GM23338 (cell line): ENCODE data around the gene ADORA3. TPM values are rescaled to one million over a fixed set of nuclear protein-coding genes. Genes with fewer than 3 reads are reported as not detected.

Source experiments
- ATAC-seq: fragments of 200-7000 bp; cut with Tn5 transposase; 3 replicates; pipeline ENCODE4 v1.9.1; 2020
- DNase-seq: peaks from one replicate; pipeline ENCODE4 v3.0.0-alpha.2; 2015; ENCODE audit warnings: low spot score
- H2AFZ ChIP-seq: fragments of 200-600 bp; sonication (generic); 2 replicates; pipeline ENCODE4 v1.8.0; 2016; ENCODE audit warnings: antibody characterized with exemption, mild to moderate bottlenecking, moderate library complexity
- H3F3A ChIP-seq: fragments of 200-600 bp; sonication (generic); replicated peaks from 2 replicates; pipeline ENCODE4 v1.8.0; 2017; ENCODE audit warnings: antibody characterized with exemption, mixed run types, low read depth
- H3K27ac ChIP-seq: fragments of 200-600 bp; sonication (generic); 2 replicates; pipeline ENCODE4 v1.6.1; 2016; ENCODE audit warnings: low read depth
- H3K27me3 ChIP-seq: fragments of 200-600 bp; sonication (generic); 2 replicates; pipeline ENCODE4 v1.8.0; 2016; ENCODE audit warnings: mild to moderate bottlenecking, mixed run types, moderate library complexity; ENCODE audit not compliant: insufficient read depth
- H3K36me3 ChIP-seq: fragments of 200-600 bp; sonication (generic); 2 replicates; pipeline ENCODE4 v1.8.0; 2016; ENCODE audit warnings: mild to moderate bottlenecking; ENCODE audit not compliant: insufficient read depth
- H3K4me1 ChIP-seq: fragments of 200-600 bp; sonication (generic); 2 replicates; pipeline ENCODE4 v1.8.0; 2016; ENCODE audit warnings: mild to moderate bottlenecking, moderate library complexity; ENCODE audit not compliant: insufficient read depth
- H3K4me2 ChIP-seq: fragments of 200-600 bp; sonication (generic); 2 replicates; pipeline ENCODE4 v1.7.1; 2017; ENCODE audit warnings: mixed run types
- H3K4me3 ChIP-seq: fragments of 200-600 bp; sonication (generic); 2 replicates; pipeline ENCODE4 v1.6.1; 2016; ENCODE audit warnings: mixed run types
- H3K79me2 ChIP-seq: fragments of 200-600 bp; sonication (generic); replicated peaks from 2 replicates; pipeline ENCODE4 v1.8.0; 2017; ENCODE audit warnings: mild to moderate bottlenecking; ENCODE audit not compliant: insufficient read depth
- H3K9me2 ChIP-seq: fragments of 200-600 bp; sonication (generic); 2 replicates; pipeline ENCODE4 v1.8.0; 2017; ENCODE audit not compliant: insufficient read depth
- H4K20me1 ChIP-seq: fragments of 200-600 bp; sonication (generic); replicated peaks from 2 replicates; pipeline ENCODE4 v1.8.0; 2017; ENCODE audit warnings: mild to moderate bottlenecking; ENCODE audit not compliant: insufficient read depth
- H3K27ac Mint-ChIP-seq: 2 replicates; pipeline ENCODE4 v1.8.0; 2020; ENCODE audit warnings: inconsistent platforms, mild to moderate bottlenecking, moderate library complexity, mixed read lengths
- H3K27me3 Mint-ChIP-seq: 3 replicates; pipeline ENCODE4 v1.8.0; 2022; ENCODE audit warnings: low read depth, mild to moderate bottlenecking, moderate library complexity, mixed read lengths, inconsistent platforms; ENCODE audit not compliant: insufficient read depth, poor library complexity
- H3K36me3 Mint-ChIP-seq: 3 replicates; pipeline ENCODE4 v1.8.0; 2021; ENCODE audit warnings: low read depth, mild to moderate bottlenecking, inconsistent platforms, moderate library complexity, mixed read lengths
- H3K4me1 Mint-ChIP-seq: 3 replicates; pipeline ENCODE4 v1.8.0; 2020; ENCODE audit warnings: mild to moderate bottlenecking, inconsistent platforms, mixed read lengths
- H3K4me3 Mint-ChIP-seq: 3 replicates; pipeline ENCODE4 v1.8.0; 2021; ENCODE audit warnings: moderate library complexity, mild to moderate bottlenecking, inconsistent platforms, mixed read lengths
- H3K9me3 Mint-ChIP-seq: 3 replicates; pipeline ENCODE4 v1.8.0; 2020; ENCODE audit warnings: moderate library complexity, mild to moderate bottlenecking, inconsistent platforms, mixed read lengths
- CREB1 ChIP-seq: fragments of 250-450 bp; sonication (Bioruptor Pico); IDR thresholded peaks from 2 replicates; pipeline ENCODE4 v1.5.0; 2020; ENCODE audit warnings: low read depth, mild to moderate bottlenecking, moderate library complexity
- CTCF ChIP-seq, 2 experiments: fragments of 200-600 bp in 1 of 2; sonication (generic) in 1 of 2; conservative IDR thresholded peaks; 2 replicates each; pipeline versions ENCODE4 v1.5.1 to v1.6.1; 2016 to 2017; ENCODE audit warnings: antibody characterized with exemption in 2 of 2, low read depth in 2 of 2, mild to moderate bottlenecking in 2 of 2, moderate library complexity in 1 of 2
- EZH2 ChIP-seq: fragments of 200-600 bp; sonication (generic); IDR thresholded peaks from one replicate; pipeline ENCODE4 v1.8.0; 2017; ENCODE audit warnings: antibody characterized with exemption, mild to moderate bottlenecking, low read depth; ENCODE audit not compliant: unreplicated experiment
- EZH2phosphoT487 ChIP-seq: fragments of 200-600 bp; sonication (generic); IDR thresholded peaks from one replicate; pipeline ENCODE4 v1.8.1; 2018; ENCODE audit warnings: antibody characterized with exemption; ENCODE audit not compliant: unreplicated experiment
- JUNB ChIP-seq: IDR thresholded peaks from one replicate; pipeline ENCODE4 v1.6.1; 2016; ENCODE audit warnings: antibody characterized with exemption; ENCODE audit not compliant: unreplicated experiment
- NANOG ChIP-seq: IDR thresholded peaks from 2 replicates; pipeline ENCODE4 v1.6.1; 2016; ENCODE audit warnings: antibody characterized with exemption, borderline replicate concordance
- POLR2AphosphoS5 ChIP-seq: IDR thresholded peaks from 2 replicates; pipeline ENCODE4 v1.6.1; 2016; ENCODE audit warnings: antibody characterized with exemption, low read depth
- REST ChIP-seq: IDR thresholded peaks from one replicate; pipeline ENCODE4 v1.6.1; 2018; ENCODE audit warnings: antibody characterized with exemption; ENCODE audit not compliant: unreplicated experiment
- STAT1 ChIP-seq: IDR thresholded peaks from one replicate; pipeline ENCODE4 v1.6.1; 2016; ENCODE audit warnings: antibody characterized with exemption; ENCODE audit not compliant: unreplicated experiment
- ZNF114 ChIP-seq: fragments of 250-450 bp; sonication (Bioruptor Pico); IDR thresholded peaks from 2 replicates; pipeline ENCODE4 v1.5.0; 2020; ENCODE audit warnings: mild to moderate bottlenecking, moderate library complexity
- ZNF331 ChIP-seq: fragments of 250-450 bp; sonication (Bioruptor Pico); IDR thresholded peaks from 2 replicates; pipeline ENCODE4 v1.5.0; 2020; ENCODE audit warnings: low read depth, mild to moderate bottlenecking, moderate library complexity
- polyA plus RNA-seq: library from polyadenylated mRNA; unstranded; fragments of >200 nt; fragmentation: Nextera tagmentation; extraction: Ambion mirVana; gene quantifications from 2 replicates; pipeline ENCODE4 v1.2.1, GENCODE V29; 2016
- total RNA-seq: library from RNA; depleted of rRNA; stranded (reverse); fragments of >200 nt; shearing (Covaris generic); gene quantifications from 2 replicates; pipeline ENCODE4 v1.2.3, GENCODE V29; 2014
- TF ChIP-seq, protein P1 (sequence below): IDR thresholded peaks from 2 replicates; pipeline ENCODE4 v1.6.1; 2016; ENCODE audit warnings: antibody characterized with exemption
- TF ChIP-seq, protein P2 (sequence below): fragments of 250-450 bp; sonication (Bioruptor Pico); IDR thresholded peaks from 2 replicates; pipeline ENCODE4 v1.5.0; 2020; ENCODE audit warnings: mild to moderate bottlenecking, moderate library complexity

ADORA3 gene
- total and polyA plus RNA-seq, 2 experiments from 2014 or later = not detected

- H3K4me1 Mint-ChIP-seq = peaks cover 8% of the 10 kb centered on the region
- H3K4me3 ChIP-seq = no peak overlapping the region
- peaks cover 8% of the 10 kb centered on the region; the same call in 1 of the 2 replicates for H3K9me2 ChIP-seq
- no peaks in the 10 kb centered on the region for H3K36me3 ChIP-seq
- H3K27me3 Mint-ChIP-seq = peaks cover 10% of the 10 kb centered on the region
- DNase-seq = no peak
- no peak for ATAC-seq
- H3K27me3 ChIP-seq = no peaks in the 10 kb centered on the region
- H3K4me1 ChIP-seq = peaks cover 12% of the 10 kb centered on the region
- no peaks in the 10 kb centered on the region for H3K79me2 ChIP-seq
- no peaks in the 10 kb centered on the region for H3K9me3 Mint-ChIP-seq
- TF ChIP-seq REST = no peak
- TF ChIP-seq CREB1 (CRISPR knock-in tag) = no peak
- no peak for TF ChIP-seq ZNF114 (CRISPR knock-in tag)
- TF ChIP-seq, protein P1, sequence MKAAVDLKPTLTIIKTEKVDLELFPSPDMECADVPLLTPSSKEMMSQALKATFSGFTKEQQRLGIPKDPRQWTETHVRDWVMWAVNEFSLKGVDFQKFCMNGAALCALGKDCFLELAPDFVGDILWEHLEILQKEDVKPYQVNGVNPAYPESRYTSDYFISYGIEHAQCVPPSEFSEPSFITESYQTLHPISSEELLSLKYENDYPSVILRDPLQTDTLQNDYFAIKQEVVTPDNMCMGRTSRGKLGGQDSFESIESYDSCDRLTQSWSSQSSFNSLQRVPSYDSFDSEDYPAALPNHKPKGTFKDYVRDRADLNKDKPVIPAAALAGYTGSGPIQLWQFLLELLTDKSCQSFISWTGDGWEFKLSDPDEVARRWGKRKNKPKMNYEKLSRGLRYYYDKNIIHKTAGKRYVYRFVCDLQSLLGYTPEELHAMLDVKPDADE = no peak
- no peak for TF ChIP-seq JUNB
- TF ChIP-seq, protein P2, sequence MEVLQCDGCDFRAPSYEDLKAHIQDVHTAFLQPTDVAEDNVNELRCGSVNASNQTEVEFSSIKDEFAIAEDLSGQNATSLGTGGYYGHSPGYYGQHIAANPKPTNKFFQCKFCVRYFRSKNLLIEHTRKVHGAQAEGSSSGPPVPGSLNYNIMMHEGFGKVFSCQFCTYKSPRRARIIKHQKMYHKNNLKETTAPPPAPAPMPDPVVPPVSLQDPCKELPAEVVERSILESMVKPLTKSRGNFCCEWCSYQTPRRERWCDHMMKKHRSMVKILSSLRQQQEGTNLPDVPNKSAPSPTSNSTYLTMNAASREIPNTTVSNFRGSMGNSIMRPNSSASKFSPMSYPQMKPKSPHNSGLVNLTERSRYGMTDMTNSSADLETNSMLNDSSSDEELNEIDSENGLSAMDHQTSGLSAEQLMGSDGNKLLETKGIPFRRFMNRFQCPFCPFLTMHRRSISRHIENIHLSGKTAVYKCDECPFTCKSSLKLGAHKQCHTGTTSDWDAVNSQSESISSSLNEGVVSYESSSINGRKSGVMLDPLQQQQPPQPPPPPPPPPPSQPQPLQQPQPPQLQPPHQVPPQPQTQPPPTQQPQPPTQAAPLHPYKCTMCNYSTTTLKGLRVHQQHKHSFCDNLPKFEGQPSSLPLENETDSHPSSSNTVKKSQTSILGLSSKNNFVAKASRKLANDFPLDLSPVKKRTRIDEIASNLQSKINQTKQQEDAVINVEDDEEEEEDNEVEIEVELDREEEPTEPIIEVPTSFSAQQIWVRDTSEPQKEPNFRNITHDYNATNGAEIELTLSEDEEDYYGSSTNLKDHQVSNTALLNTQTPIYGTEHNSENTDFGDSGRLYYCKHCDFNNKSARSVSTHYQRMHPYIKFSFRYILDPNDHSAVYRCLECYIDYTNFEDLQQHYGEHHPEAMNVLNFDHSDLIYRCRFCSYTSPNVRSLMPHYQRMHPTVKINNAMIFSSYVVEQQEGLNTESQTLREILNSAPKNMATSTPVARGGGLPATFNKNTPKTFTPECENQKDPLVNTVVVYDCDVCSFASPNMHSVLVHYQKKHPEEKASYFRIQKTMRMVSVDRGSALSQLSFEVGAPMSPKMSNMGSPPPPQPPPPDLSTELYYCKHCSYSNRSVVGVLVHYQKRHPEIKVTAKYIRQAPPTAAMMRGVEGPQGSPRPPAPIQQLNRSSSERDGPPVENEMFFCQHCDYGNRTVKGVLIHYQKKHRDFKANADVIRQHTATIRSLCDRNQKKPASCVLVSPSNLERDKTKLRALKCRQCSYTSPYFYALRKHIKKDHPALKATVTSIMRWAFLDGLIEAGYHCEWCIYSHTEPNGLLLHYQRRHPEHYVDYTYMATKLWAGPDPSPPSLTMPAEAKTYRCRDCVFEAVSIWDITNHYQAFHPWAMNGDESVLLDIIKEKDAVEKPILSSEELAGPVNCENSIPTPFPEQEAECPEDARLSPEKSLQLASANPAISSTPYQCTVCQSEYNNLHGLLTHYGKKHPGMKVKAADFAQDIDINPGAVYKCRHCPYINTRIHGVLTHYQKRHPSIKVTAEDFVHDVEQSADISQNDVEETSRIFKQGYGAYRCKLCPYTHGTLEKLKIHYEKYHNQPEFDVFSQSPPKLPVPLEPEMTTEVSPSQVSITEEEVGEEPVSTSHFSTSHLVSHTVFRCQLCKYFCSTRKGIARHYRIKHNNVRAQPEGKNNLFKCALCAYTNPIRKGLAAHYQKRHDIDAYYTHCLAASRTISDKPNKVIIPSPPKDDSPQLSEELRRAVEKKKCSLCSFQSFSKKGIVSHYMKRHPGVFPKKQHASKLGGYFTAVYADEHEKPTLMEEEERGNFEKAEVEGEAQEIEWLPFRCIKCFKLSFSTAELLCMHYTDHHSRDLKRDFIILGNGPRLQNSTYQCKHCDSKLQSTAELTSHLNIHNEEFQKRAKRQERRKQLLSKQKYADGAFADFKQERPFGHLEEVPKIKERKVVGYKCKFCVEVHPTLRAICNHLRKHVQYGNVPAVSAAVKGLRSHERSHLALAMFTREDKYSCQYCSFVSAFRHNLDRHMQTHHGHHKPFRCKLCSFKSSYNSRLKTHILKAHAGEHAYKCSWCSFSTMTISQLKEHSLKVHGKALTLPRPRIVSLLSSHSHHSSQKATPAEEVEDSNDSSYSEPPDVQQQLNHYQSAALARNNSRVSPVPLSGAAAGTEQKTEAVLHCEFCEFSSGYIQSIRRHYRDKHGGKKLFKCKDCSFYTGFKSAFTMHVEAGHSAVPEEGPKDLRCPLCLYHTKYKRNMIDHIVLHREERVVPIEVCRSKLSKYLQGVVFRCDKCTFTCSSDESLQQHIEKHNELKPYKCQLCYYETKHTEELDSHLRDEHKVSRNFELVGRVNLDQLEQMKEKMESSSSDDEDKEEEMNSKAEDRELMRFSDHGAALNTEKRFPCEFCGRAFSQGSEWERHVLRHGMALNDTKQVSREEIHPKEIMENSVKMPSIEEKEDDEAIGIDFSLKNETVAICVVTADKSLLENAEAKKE (CRISPR knock-in tag) = no peak
- no peak for TF ChIP-seq CTCF (conservative IDR thresholded peaks at IDR 0.05; ENCODE audit: low read depth in 2 of 2)
- no peak for TF ChIP-seq EZH2
- no peak for TF ChIP-seq STAT1
- TF ChIP-seq NANOG = no peak
- no peak for TF ChIP-seq EZH2phosphoT487
- TF ChIP-seq ZNF331 (CRISPR knock-in tag) = no peak
- TF ChIP-seq POLR2AphosphoS5 = no peak
- no peak overlapping the region for H2AFZ ChIP-seq
- no peaks in the 10 kb centered on the region for H4K20me1 ChIP-seq
- no peaks in the 10 kb centered on the region for H3K36me3 Mint-ChIP-seq
- H3K4me3 Mint-ChIP-seq = no peak overlapping the region
- no peak overlapping the region for H3K27ac Mint-ChIP-seq
- H3K27ac ChIP-seq = no peak overlapping the region
- no peaks in the 10 kb centered on the region; the same call in 1 of the 2 replicates for H3F3A ChIP-seq
- H3K4me2 ChIP-seq = no peak overlapping the region
Observed at GRCh38 chr1:111505641-111506119, 2.2 kb upstream of the ADORA3 start.
